Urothelium cell line (cell line): ENCODE data around the gene ZNF679.
"Not testable (repeated sequence)": the region's sequence is repeated elsewhere in the genome, so short reads cannot be mapped to it uniquely, and the experiment has no call there.

ENCODE experiments used
- DNase-seq: peaks from one replicate; pipeline ENCODE4 v3.0.0; 2011; ENCODE audit warnings: low spot score, mixed read lengths
- FAIRE-seq: peaks from 2 replicates; lab custom pipeline; 2011; peaks lifted over from hg19 to GRCh38; lab: Jason Lieb, UNC

ZNF679 gene

DNA sequence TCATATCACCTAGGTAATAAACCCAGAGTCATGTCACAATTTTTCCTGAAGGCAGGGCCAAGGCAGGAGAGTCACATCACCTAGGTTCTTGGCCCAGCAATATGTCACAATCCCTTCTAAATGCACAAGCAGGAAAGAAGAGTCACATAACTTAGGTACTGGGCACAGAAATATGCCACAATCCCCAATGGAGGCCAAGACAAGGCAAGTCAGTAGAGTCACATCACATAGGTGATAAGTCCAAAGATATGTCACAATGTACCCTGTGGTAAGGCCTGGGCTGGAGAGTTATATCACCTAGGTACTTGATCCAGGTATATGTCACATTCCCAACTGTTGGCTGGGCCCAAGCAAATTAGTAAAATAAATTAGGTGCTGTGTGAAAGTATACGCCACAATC, at the start of gene ZNF679:
TSS of gene ZNF679 (plus strand) at position 301 of the 400 bp plus-strand sequence. CDS start 20,644 bp downstream, outside the sequence.
- not testable (repeated sequence) for FAIRE-seq, DNase-seq

DNA sequence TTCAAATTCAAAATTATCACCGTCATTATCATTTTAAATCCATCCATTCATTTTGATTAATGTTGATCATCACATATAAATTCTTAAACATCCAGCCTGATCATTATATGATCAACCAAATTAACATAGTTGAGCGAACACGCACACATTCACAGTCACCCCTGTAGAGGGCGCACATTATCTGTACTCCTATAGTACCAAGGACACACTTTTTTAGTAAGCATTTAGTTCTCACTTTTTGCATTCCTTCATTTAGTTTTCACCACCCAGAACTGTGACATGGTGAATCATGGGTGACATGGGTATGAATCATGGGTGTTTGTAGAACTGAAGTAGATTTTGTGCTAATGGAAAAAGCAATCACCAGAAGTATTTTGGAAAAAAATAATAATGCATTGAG, 47.3 kb upstream of the ZNF679 start:
- DNase-seq (no peak), FAIRE-seq (no peak)

DNA sequence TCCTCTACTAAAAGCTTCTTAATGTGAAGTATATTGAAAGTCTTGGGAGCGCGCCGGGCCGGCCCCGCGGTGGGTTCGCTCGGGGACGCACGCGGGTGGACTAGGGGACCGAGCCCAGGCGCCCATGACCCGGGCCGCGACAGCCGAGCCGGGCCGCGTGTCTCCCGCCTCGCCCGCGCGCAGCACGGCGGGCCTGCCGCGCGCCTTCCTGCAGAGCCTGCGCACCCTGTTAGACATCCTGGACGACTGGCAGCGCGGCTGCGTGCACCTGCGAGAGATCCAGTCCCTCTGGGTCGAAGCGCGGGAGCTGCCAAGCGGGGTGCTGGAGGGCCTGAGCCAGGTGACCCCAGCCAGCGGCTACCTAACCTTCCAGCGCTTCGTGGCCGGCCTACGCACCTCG, 46.7 kb upstream of the ZNF679 start:
- DNase-seq = no peak
- FAIRE-seq = no peak

DNA sequence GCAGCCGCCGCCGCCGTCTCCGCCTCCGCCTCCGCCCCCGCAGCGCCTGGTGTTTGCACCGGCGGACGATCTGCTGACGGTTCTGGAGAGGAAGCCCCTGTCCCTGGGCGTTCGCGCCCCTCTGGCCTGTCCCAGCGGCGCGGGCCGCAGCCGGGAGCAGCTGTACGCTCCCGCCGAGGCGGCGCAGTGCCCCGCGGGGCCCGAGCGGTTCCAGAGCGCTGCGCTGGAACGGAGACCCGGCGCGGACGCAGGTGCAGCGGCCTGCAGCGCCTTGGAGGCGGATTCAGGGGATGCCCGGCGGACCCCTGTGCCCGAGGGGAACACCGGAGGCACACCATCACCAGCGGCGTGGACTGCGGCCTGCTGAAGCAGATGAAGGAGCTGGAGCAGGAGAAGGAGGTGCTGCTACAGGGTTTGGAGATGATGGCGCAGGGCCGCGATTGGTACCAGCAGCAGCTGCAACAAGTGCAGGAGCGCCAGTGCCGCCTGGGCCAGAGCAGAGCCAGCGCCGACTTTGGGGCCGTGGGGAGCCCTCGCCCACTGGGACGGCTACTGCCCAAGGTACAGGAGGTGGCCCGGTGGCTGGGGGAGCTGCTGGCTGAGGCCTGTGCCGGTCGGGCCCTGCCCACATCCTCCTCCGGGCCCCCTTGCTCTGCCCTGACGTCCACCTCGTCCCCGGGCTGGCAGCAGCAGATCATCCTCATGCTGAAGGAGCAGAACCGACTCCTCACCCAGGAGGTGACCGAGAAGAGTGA, 46.1 kb upstream of the ZNF679 start:
- FAIRE-seq (no peak), DNase-seq (no peak)

DNA sequence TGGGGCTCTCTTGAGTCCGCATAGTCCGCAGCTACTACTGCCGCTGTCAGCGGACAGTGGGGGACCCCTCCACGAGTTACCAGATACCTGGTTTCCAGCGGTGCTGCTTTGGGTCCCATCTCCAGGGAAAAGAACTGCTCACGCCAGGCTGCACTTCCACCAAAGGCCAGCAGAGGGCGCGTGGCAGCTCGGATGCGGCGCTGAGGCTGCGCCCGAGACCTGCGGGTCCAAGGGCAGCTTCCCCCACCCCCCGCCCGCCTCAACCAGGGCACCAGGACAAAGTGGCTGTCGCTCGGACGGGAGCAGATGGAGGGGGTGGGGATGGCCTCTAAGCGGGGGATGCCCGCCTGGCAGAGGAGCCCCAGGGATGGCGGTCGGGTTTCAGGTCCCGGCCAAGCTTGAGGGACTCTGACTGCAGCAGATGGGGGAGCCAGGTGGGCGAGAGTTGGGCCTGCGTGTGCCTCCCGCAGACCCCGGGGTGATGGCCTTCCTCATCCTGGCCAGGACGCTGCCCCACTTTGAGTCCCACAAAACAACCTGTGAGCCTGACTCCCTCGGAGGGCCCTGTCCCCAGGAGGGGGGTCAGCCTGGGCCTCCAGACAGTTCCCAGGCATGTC, 45.0 kb upstream of the ZNF679 start:
- DNase-seq (no peak), FAIRE-seq (no peak)

DNA sequence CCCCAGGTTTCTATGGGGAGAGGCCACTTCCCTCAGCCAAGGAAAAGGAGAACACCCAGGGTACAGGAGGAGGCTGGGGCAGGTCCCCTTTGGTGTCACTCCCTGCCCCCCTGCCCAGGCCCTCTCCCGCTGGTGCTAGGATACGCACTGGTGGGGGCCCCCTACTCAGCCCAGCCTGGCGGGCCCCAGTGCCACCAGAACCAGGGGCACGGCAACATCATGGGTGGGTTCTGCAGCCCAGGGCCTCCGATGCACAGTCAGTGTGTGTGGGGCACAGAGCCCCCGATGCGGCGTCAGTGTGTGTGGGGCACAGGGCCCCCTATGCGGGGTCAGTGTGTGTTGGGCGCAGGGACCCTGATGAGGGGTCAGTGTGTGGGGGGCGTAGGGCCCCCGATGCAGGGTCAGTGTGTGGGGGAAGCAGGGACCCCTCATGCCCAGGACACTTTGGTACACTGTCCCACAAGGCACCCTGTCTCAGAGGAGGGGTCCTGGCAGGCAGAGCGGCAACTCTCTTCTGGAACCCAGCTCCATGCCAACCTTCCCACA, 44.4 kb upstream of the ZNF679 start:
- FAIRE-seq (no peak), DNase-seq (no peak)

DNA sequence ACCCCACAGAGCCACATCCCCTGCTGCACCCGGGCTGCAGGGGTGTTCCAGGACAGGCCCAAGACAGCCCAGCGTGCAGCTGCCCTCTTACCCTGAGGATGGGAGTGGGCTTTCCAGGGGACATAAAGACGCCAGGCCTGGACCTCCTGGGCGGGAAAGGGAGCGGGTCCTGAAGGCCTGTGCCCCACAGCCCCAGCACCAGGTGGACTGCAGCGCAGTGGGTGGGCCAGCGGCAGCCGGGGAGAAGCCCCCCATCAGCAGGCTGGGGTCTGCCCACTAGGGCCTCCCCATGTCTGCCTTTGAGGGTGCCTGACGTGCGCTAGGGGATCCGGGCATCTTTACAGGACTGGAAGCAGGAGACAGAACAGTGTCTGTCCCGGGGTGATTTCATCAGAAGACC, 43.9 kb upstream of the ZNF679 start:
- FAIRE-seq = no peak

DNA sequence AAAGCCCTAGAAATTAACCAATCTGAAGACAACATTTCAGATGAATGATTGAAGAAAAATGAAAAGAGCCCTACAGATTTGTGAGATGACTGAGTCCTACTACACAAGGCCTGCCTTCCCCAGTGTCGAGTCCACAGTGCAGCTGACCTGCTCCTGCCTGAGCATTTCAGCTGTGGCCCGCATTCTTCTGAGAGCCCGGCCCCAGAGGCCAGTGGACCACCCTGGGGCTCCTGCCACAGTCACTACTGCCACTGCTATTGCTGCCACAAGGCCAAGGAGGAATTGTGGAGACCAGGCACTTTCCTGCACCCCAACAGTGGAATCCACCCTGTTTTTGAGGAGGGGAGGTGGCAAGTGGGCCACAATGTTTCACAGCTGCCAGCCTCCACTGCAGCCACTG, 40.9 kb upstream of the ZNF679 start:
- DNase-seq (no peak), FAIRE-seq (no peak)

More for the DNA sequence above, 43.9 kb upstream of the ZNF679 start:
- DNase-seq = no peak

DNA sequence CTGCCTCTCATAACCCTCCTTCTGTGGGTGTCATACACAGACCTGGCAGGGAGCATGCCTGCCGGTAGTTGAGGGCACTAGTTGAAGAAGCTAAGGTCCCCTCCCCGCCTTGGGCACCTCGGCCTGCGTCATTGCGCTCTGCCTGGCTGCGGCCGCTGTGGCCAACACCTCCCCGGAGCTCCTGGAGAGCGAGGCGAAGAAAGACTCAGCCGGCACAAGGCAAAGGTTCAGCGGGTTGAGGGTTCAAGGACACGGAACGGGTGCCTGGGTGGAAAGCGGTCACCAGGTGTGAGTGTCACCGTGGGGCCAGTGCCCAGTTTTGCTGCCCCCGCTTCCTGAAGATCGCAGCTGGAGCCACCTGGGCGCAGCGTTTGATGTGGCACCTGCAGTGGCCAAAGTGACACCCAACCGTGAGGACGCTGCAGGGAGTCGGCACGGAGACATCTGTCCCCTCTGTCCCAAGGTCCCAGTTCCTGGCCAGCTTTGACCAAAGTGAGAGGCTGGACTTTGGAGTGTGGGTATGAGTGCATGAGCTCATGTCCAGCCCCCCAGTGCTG, 36.0 kb upstream of the ZNF679 start:
- no peak for DNase-seq
- no peak for FAIRE-seq

DNA sequence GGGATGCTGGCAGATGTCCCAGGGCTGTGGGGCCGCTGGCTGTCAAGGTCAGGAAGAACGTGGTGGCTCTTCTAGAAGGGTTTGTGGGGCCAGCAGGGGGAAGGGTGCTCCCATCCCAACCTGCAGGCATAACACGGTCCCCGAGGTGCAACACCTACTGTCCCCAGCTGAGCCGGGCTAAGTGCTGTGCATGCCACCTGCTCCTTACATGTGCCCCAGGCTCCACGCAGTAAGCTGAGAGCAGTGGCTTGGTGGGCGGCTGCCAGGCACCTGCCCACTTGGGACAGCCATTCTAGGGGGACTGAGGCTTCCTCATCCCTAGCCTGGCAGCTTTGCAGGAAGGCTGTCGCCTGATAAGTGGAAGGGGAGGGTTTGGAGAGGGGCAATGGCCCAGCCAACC, 35.5 kb upstream of the ZNF679 start:
- DNase-seq (no peak), FAIRE-seq (no peak)

DNA sequence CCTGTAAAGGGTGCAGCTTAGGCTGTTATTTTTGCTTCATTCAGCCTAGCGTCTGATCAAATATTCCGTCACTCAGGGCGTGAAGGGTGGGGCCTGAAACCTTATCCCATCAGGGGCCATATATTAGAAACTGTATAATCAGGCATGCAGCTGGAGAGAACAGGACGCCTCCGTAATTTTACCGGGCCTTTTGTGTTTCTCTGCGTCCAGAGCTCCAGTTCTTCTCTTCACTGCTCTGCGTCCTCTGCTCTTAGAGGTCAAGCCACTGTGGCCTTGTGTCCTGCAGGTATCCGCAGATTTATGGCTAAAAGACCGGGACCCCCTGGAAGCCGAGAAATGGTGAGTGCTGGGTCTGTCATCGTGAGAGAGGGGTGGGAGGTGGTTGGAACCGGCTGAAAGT, 21.4 kb upstream of the ZNF679 start, which contains the start of gene ZNF735:
TSS of gene ZNF735 (plus strand) at position 301 of the 400 bp plus-strand sequence. CDS start at position 301, 0 bp downstream.
- no peak for FAIRE-seq
- DNase-seq = no peak

DNA sequence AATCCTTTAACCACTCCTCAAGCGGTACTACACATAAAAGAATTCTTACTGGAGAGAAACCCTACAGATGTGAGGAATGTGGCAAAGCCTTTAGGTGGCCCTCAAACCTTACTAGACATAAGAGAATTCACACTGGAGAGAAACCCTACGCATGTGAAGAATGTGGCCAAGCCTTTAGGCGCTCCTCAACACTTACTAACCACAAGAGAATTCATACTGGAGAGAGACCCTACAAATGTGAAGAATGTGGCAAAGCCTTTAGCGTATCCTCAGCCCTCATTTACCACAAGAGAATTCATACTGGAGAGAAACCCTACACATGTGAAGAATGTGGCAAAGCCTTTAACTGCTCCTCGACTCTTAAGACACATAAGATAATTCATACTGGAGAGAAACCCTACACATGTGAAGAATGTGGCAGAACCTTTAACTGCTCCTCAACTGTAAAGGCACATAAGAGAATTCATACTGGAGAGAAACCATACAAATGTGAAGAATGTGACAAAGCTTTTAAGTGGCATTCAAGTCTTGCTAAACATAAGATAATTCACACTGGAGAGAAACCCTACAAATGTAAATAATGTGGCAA, 8.5 kb upstream of the ZNF679 start:
- DNase-seq, FAIRE-seq: not testable (repeated sequence)

DNA sequence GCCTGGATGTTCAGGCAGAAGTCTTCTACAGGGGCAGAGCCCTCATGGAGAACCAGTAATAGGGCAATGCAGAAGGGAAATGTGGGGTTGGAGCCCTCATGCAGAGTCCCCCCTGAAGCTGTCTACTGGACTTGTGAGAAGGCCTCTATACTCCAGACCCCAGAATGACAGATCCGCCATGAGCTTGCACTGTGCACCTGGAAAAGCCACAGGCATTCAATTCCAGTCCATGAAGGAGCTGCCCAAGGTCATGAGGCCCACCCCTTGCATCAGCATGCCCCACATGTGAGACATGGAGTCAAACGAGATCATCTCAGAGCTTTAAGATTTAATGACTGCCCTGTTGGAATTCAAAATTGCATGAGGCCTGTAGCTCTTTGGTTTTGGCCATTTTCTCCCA, 4.9 kb upstream of the ZNF679 start:
- no peak for FAIRE-seq

DNA sequence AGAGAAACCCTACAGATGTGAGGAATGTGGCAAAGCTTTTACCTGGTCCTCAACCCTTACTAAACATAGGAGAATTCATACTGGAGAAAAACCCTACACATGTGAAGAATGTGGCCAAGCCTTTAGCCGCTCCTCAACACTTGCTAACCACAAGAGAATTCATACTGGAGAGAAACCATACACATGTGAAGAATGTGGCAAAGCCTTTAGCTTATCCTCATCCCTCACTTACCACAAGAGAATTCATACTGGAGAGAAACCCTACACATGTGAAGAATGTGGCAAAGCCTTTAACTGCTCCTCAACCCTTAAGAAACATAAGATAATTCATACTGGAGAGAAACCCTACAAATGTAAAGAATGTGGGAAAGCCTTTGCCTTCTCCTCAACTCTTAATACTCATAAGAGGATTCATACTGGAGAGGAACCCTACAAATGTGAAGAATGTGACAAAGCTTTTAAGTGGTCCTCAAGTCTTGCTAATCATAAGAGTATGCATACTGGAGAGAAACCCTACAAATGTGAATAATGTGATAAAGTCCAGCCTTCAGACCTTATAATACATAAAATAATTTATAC, 38.2 kb downstream of the ZNF679 start:
- FAIRE-seq = no peak

More for the DNA sequence above, 4.9 kb upstream of the ZNF679 start:
- no peak for DNase-seq

DNA sequence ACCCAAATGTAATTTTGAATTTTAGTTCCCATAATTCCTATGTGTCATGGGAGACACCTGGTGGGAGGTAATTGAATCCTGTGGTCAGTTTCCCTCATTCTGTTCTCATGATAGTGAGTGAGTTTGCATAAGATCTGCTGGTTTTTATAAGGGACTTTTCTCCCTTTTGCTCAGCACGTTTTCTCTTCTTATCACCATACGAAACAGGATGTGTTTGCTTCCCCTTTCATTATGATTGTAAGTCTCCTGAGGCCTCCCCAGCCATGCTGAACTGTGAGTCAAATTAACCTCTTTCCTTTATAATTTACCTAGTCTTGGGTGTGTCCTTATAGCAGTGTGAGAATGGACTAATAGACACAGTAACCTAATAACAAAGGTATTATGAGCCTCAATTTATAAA, 49.4 kb downstream of the ZNF679 start:
- no peak for DNase-seq
- no peak for FAIRE-seq

More for the DNA sequence above, 38.2 kb downstream of the ZNF679 start:
- DNase-seq = no peak

DNA sequence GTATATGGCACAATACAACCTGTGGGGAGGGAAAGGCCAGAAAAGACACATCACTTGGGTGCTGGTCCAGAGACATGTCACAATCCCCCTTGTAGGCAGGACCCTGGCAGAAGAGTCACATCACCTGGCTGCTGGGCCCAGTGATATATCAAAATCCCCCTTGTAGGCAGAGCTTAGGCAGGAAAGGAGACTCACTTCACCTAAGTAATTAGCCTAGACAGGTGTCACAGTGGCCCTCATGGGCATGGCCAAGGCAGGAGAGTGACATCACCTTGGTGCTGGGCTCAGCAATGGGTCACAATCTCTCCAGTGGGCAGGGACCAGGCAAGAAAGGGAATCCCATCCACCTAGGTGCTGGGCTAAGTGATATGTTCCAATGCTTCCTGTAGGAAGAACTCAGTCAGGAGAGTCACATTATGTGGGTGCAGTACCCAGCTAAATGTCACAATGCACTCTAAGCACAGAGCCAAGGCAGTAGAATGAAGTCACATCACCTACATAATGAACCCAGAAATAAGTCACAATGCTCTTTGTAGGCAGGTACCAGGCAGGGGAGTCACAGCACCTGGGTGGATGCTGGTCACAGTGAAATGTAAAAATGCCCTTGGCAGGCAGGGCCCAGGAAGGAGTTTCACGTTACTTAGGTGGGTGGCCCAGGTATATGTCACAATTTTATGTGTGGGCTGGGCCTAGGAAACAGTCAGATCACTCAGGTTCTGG, 66.6 kb downstream of the ZNF679 start:
- no peak for FAIRE-seq
- no peak for DNase-seq

DNA sequence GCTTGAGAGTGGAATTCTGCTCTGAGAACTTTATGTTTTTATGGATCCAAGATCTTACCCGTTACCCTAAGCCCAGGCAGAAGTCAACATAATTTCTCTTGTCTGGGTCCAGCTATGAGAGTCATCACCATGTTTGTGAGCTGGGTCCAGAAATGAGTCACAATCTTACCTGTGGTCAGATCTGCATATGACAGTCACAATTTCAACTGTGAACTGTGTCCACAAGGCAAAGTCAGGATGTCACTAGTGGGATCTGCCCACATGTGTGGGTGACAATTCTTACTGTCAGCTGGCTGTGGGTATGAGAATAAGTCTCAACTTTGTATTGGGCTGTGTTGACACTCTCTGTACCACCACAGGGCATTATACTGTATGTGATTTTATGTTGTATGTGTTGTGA, 69.1 kb downstream of the ZNF679 start:
- not testable (repeated sequence) for FAIRE-seq

DNA sequence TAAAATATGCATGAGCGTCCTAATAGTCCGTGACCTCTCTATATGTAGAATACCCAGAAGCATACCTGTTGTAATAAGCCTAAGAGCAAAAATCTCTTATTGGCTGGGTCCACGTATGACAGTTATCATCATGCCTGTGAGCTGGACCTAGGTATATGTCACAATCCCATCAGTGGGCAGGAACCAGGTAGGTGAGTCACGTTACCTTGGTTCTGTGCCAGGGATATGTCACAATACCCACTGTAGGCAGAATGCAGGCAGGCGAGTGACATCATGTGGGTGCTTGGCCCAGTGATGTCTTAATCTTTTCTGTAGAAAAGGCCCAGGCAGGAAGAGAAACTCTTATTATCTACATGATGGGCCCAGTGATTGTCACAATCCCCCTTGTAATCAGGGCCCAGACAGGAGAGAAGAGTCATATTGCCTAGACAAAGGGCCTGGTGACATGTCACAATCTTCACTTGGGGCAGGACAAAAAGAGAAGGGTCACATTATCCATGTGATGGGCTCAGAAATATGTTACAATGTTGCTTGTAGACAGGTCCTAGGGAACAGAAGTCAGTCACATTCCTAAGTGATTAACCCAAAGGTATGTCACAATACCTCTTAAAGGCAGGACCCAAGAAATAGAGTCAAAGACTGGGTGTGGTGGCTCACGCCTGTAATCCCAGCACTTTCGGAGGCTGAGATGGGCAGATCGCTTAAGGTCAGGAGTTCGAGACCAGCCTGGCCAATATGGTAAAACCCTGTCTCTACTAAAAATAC, 72.5 kb downstream of the ZNF679 start:
- DNase-seq = no peak
- FAIRE-seq = no peak

More for the DNA sequence above, 69.1 kb downstream of the ZNF679 start:
- DNase-seq = not testable (repeated sequence)

DNA sequence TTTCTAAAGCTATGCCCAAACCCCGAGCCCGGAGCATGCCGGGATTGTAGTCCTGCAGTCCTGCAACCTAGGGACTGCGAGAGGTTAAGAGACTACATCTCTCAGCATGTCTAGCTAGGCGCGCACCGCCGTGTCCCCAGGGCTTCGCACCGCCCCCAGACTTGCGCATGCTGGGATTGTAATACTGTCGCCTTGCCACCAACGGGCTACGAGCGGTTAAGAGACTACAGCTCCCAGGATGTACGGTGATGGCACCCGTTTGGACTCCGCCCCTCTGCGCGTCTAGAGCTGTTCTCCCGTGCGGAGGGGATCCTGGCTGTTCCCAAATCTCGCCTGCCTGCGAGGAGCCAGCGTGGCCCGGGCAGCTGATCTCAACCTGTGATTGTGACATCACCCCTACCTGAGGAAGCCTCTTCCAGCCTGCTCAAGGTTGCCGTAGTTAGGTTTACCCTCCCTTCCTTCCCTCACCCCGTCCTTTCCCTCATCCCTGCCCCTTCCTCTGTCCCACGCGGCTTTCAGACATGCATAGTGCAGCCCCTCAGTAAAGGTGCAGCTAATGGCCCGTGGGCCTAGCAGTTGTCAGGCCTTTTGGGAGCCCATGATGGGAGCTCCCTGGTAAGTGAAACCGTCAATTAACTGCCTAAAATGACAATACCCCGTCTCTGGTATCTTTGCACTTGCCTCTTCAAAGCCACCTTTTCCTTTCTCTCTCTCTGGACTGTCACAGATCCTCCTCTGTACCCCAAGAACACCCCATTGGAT, 79.2 kb downstream of the ZNF679 start:
- FAIRE-seq = peak; percentile 79
- DNase-seq = peak; percentile 67
